ENCODE results near the gene GALNT7.

DNA sequence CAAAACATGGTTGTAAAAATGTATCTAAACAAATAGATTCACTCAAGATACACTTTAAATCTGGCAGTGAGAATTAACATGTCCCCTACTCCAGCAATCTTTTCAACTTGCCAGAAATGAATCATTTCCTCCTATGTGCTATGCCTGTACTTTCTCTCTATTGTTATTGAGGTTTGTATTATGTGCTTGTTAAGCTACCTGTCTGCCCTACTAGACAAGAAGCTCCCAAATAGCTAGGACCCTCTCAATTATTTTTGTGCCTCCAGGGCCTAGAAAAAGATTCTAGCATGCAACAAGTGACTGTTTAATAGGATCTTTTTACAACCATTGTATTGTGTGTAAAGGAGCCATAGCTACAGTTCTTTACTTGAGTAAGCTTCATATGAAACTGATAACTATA is 198.7 kb downstream of the GALNT7 start:
- TF ChIP-seq, protein P1, sequence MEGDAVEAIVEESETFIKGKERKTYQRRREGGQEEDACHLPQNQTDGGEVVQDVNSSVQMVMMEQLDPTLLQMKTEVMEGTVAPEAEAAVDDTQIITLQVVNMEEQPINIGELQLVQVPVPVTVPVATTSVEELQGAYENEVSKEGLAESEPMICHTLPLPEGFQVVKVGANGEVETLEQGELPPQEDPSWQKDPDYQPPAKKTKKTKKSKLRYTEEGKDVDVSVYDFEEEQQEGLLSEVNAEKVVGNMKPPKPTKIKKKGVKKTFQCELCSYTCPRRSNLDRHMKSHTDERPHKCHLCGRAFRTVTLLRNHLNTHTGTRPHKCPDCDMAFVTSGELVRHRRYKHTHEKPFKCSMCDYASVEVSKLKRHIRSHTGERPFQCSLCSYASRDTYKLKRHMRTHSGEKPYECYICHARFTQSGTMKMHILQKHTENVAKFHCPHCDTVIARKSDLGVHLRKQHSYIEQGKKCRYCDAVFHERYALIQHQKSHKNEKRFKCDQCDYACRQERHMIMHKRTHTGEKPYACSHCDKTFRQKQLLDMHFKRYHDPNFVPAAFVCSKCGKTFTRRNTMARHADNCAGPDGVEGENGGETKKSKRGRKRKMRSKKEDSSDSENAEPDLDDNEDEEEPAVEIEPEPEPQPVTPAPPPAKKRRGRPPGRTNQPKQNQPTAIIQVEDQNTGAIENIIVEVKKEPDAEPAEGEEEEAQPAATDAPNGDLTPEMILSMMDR (conservative IDR thresholded peaks at IDR 0.05; ENCODE audit: low read depth, low read length): no peak
- no peak for TF ChIP-seq EZH2 (IDR thresholded peaks at IDR 0.05; ENCODE audit: low read length, unreplicated experiment)

All from PC-3 (cell line).